ENCODE results near the gene LRP5.
A peak's percentile ranks its signal among the peaks of the same experiment; 100 is the strongest.

Gene LRP5

GRCh38 chr11:68379206-68379605 is 66.8 kb downstream of the LRP5 start:
- no peak for DNase-seq (ENCODE audit: low read depth)
- TF ChIP-seq POLR2A (IDR thresholded peaks at IDR 0.05; ENCODE audit: extremely low read depth, insufficient read length): no peak
- H3K4me3 ChIP-seq (ENCODE audit: low read depth, low read length): no peak overlapping the region

GRCh38 chr11:68380786-68381622 is 68.6 kb downstream of the LRP5 start:
- DNase-seq (ENCODE audit: low read depth): no peak
- TF ChIP-seq MYC (IDR thresholded peaks at IDR 0.05; ENCODE audit: low read depth, low read length) (no peak), CTCF (IDR thresholded peaks at IDR 0.05; ENCODE audit: low read depth, low read length) (no peak), POLR2A (IDR thresholded peaks at IDR 0.05; ENCODE audit: extremely low read depth, insufficient read length) (no peak), MAX (IDR thresholded peaks at IDR 0.05; ENCODE audit: low read depth, low read length) (no peak)

GRCh38 chr11:68381716-68382115 is 69.3 kb downstream of the LRP5 start:
- TF ChIP-seq MYC (IDR thresholded peaks at IDR 0.05; ENCODE audit: low read depth, low read length): no peak
- no peak for TF ChIP-seq MAX (IDR thresholded peaks at IDR 0.05; ENCODE audit: low read depth, low read length)
- no peak for TF ChIP-seq POLR2A (IDR thresholded peaks at IDR 0.05; ENCODE audit: extremely low read depth, insufficient read length)
- no peak for TF ChIP-seq CTCF (IDR thresholded peaks at IDR 0.05; ENCODE audit: low read depth, low read length)
- no peak for DNase-seq (ENCODE audit: low read depth)
- H3K4me3 ChIP-seq (ENCODE audit: low read depth, low read length): no peak overlapping the region

More at GRCh38 chr11:68380786-68381622, 68.6 kb downstream of the LRP5 start:
- no peak overlapping the region for H3K4me3 ChIP-seq (ENCODE audit: low read depth, low read length)

- no peak overlapping the region for H3K4me3 ChIP-seq (ENCODE audit: low read depth, low read length)
- TF ChIP-seq MYC (IDR thresholded peaks at IDR 0.05; ENCODE audit: low read depth, low read length): no peak
- TF ChIP-seq MAX (IDR thresholded peaks at IDR 0.05; ENCODE audit: low read depth, low read length): no peak
- no peak for TF ChIP-seq CTCF (IDR thresholded peaks at IDR 0.05; ENCODE audit: low read depth, low read length)
- TF ChIP-seq POLR2A (IDR thresholded peaks at IDR 0.05; ENCODE audit: extremely low read depth, insufficient read length): no peak
- no peak for DNase-seq (ENCODE audit: low read depth)
These were observed 70.1 kb downstream of the LRP5 start for GRCh38 chr11:68382358-68382998.

GRCh38 chr11:68383976-68384501 is 71.6 kb downstream of the LRP5 start:
- no peak overlapping the region for H3K4me3 ChIP-seq (ENCODE audit: low read depth, low read length)
- DNase-seq (ENCODE audit: low read depth): peak; percentile 51

More at GRCh38 chr11:68383976-68384501, 71.6 kb downstream of the LRP5 start:
- peak; percentile 36; the same call in 1 of the 2 replicates for TF ChIP-seq MAX (IDR thresholded peaks at IDR 0.05; ENCODE audit: low read depth, low read length)
- no peak for TF ChIP-seq POLR2A (IDR thresholded peaks at IDR 0.05; ENCODE audit: extremely low read depth, insufficient read length)
- no peak for TF ChIP-seq MYC (IDR thresholded peaks at IDR 0.05; ENCODE audit: low read depth, low read length)
- TF ChIP-seq CTCF (IDR thresholded peaks at IDR 0.05; ENCODE audit: low read depth, low read length): peak; percentile 92
